GM23338 (cell line): ENCODE results near the gene NSMCE1. TPM values are rescaled to one million over a fixed set of nuclear protein-coding genes. Genes with fewer than 3 reads are reported as not detected.

ENCODE experiments used
- ATAC-seq: fragments of 200-7000 bp; cut with Tn5 transposase; 3 replicates; pipeline ENCODE4 v1.9.1; 2020
- DNase-seq: peaks from one replicate; pipeline ENCODE4 v3.0.0-alpha.2; 2015; ENCODE audit warnings: low spot score
- H2AFZ ChIP-seq: fragments of 200-600 bp; sonication (generic); 2 replicates; pipeline ENCODE4 v1.8.0; 2016; ENCODE audit warnings: antibody characterized with exemption, mild to moderate bottlenecking, moderate library complexity
- H3F3A ChIP-seq: fragments of 200-600 bp; sonication (generic); replicated peaks from 2 replicates; pipeline ENCODE4 v1.8.0; 2017; ENCODE audit warnings: antibody characterized with exemption, mixed run types, low read depth
- H3K27ac ChIP-seq: fragments of 200-600 bp; sonication (generic); 2 replicates; pipeline ENCODE4 v1.6.1; 2016; ENCODE audit warnings: low read depth
- H3K27me3 ChIP-seq: fragments of 200-600 bp; sonication (generic); 2 replicates; pipeline ENCODE4 v1.8.0; 2016; ENCODE audit warnings: mild to moderate bottlenecking, mixed run types, moderate library complexity; ENCODE audit not compliant: insufficient read depth
- H3K36me3 ChIP-seq: fragments of 200-600 bp; sonication (generic); 2 replicates; pipeline ENCODE4 v1.8.0; 2016; ENCODE audit warnings: mild to moderate bottlenecking; ENCODE audit not compliant: insufficient read depth
- H3K4me1 ChIP-seq: fragments of 200-600 bp; sonication (generic); 2 replicates; pipeline ENCODE4 v1.8.0; 2016; ENCODE audit warnings: mild to moderate bottlenecking, moderate library complexity; ENCODE audit not compliant: insufficient read depth
- H3K4me2 ChIP-seq: fragments of 200-600 bp; sonication (generic); 2 replicates; pipeline ENCODE4 v1.7.1; 2017; ENCODE audit warnings: mixed run types
- H3K4me3 ChIP-seq: fragments of 200-600 bp; sonication (generic); 2 replicates; pipeline ENCODE4 v1.6.1; 2016; ENCODE audit warnings: mixed run types
- H3K79me2 ChIP-seq: fragments of 200-600 bp; sonication (generic); replicated peaks from 2 replicates; pipeline ENCODE4 v1.8.0; 2017; ENCODE audit warnings: mild to moderate bottlenecking; ENCODE audit not compliant: insufficient read depth
- H3K9me2 ChIP-seq: fragments of 200-600 bp; sonication (generic); 2 replicates; pipeline ENCODE4 v1.8.0; 2017; ENCODE audit not compliant: insufficient read depth
- H4K20me1 ChIP-seq: fragments of 200-600 bp; sonication (generic); replicated peaks from 2 replicates; pipeline ENCODE4 v1.8.0; 2017; ENCODE audit warnings: mild to moderate bottlenecking; ENCODE audit not compliant: insufficient read depth
- H3K27ac Mint-ChIP-seq: 2 replicates; pipeline ENCODE4 v1.8.0; 2020; ENCODE audit warnings: inconsistent platforms, mild to moderate bottlenecking, moderate library complexity, mixed read lengths
- H3K27me3 Mint-ChIP-seq: 3 replicates; pipeline ENCODE4 v1.8.0; 2022; ENCODE audit warnings: low read depth, mild to moderate bottlenecking, moderate library complexity, mixed read lengths, inconsistent platforms; ENCODE audit not compliant: insufficient read depth, poor library complexity
- H3K36me3 Mint-ChIP-seq: 3 replicates; pipeline ENCODE4 v1.8.0; 2021; ENCODE audit warnings: low read depth, mild to moderate bottlenecking, inconsistent platforms, moderate library complexity, mixed read lengths
- H3K4me1 Mint-ChIP-seq: 3 replicates; pipeline ENCODE4 v1.8.0; 2020; ENCODE audit warnings: mild to moderate bottlenecking, inconsistent platforms, mixed read lengths
- H3K4me3 Mint-ChIP-seq: 3 replicates; pipeline ENCODE4 v1.8.0; 2021; ENCODE audit warnings: moderate library complexity, mild to moderate bottlenecking, inconsistent platforms, mixed read lengths
- H3K9me3 Mint-ChIP-seq: 3 replicates; pipeline ENCODE4 v1.8.0; 2020; ENCODE audit warnings: moderate library complexity, mild to moderate bottlenecking, inconsistent platforms, mixed read lengths
- CREB1 ChIP-seq: fragments of 250-450 bp; sonication (Bioruptor Pico); IDR thresholded peaks from 2 replicates; pipeline ENCODE4 v1.5.0; 2020; ENCODE audit warnings: low read depth, mild to moderate bottlenecking, moderate library complexity
- EZH2 ChIP-seq: fragments of 200-600 bp; sonication (generic); IDR thresholded peaks from one replicate; pipeline ENCODE4 v1.8.0; 2017; ENCODE audit warnings: antibody characterized with exemption, mild to moderate bottlenecking, low read depth; ENCODE audit not compliant: unreplicated experiment
- POLR2AphosphoS5 ChIP-seq: IDR thresholded peaks from 2 replicates; pipeline ENCODE4 v1.6.1; 2016; ENCODE audit warnings: antibody characterized with exemption, low read depth
- REST ChIP-seq: IDR thresholded peaks from one replicate; pipeline ENCODE4 v1.6.1; 2018; ENCODE audit warnings: antibody characterized with exemption; ENCODE audit not compliant: unreplicated experiment
- ZNF462 ChIP-seq: fragments of 250-450 bp; sonication (Bioruptor Pico); IDR thresholded peaks from 2 replicates; pipeline ENCODE4 v1.5.0; 2020; ENCODE audit warnings: mild to moderate bottlenecking, moderate library complexity
- polyA plus RNA-seq: library from polyadenylated mRNA; unstranded; fragments of >200 nt; fragmentation: Nextera tagmentation; extraction: Ambion mirVana; gene quantifications from 2 replicates; pipeline ENCODE4 v1.2.1, GENCODE V29; 2016
- total RNA-seq: library from RNA; depleted of rRNA; stranded (reverse); fragments of >200 nt; shearing (Covaris generic); gene quantifications from 2 replicates; pipeline ENCODE4 v1.2.3, GENCODE V29; 2014
- TF ChIP-seq, protein P1 (sequence below): IDR thresholded peaks from 2 replicates; pipeline ENCODE4 v1.6.1; 2016; ENCODE audit warnings: antibody characterized with exemption
- TF ChIP-seq, protein P2 (sequence below), 2 experiments: fragments of 200-600 bp in 1 of 2; sonication (generic) in 1 of 2; conservative IDR thresholded peaks; 2 replicates each; pipeline versions ENCODE4 v1.5.1 to v1.6.1; 2016 to 2017; ENCODE audit warnings: antibody characterized with exemption in 2 of 2, low read depth in 2 of 2, mild to moderate bottlenecking in 2 of 2, moderate library complexity in 1 of 2

Gene NSMCE1
- total and polyA plus RNA-seq, 2 experiments from 2014 or later = 30.6 to 50.8 TPM

DNA sequence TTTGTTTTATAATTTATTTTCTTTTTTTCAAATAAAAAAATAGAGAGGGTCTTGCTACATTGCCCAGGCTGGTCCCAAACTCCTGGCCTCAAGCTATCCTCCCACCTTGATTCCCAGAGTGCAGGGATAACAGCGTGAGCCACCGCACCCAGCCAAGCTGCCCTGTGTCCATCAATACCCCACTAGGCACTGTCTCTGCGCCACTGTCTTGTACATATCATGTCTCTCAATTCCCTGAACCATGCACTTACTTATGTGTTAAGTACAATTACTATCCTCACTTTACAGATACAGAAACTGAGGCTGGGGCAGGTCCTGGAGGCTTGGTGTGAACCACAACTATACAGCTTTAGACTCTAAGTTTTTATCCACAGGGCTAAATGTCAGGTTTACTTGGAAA lies 11.7 kb downstream of the NSMCE1 start:
- Histone ChIP-seq H3K4me1 (peaks cover 5% of the 10 kb centered on the region; the same call in 1 of the 2 replicates), H3K9me2 (no peaks in the 10 kb centered on the region), H3K4me3 (no peak overlapping the region), H3K4me2 (no peak overlapping the region), H2AFZ (no peak overlapping the region), H3F3A (no peaks in the 10 kb centered on the region), H3K27me3 (no peaks in the 10 kb centered on the region), H3K79me2 (0 out of 2 replicates have a peak, but pooled peaks cover 5% of the 10 kb centered on the region), H3K27ac (no peak overlapping the region), H3K36me3 (no peaks in the 10 kb centered on the region), H4K20me1 (no peaks in the 10 kb centered on the region)
- Mint-ChIP-seq H3K27ac (no peak overlapping the region), H3K4me3 (no peak overlapping the region), H3K27me3 (peaks cover 2% of the 10 kb centered on the region), H3K36me3 (no peaks in the 10 kb centered on the region; the same call in 2 of the 3 replicates), H3K9me3 (no peaks in the 10 kb centered on the region), H3K4me1 (peaks cover 14% of the 10 kb centered on the region; the same call in 2 of the 3 replicates)
- ATAC-seq (no peak), DNase-seq (no peak)
- no peak for TF ChIP-seq POLR2AphosphoS5
- no peak for TF ChIP-seq REST
- TF ChIP-seq, protein P1, sequence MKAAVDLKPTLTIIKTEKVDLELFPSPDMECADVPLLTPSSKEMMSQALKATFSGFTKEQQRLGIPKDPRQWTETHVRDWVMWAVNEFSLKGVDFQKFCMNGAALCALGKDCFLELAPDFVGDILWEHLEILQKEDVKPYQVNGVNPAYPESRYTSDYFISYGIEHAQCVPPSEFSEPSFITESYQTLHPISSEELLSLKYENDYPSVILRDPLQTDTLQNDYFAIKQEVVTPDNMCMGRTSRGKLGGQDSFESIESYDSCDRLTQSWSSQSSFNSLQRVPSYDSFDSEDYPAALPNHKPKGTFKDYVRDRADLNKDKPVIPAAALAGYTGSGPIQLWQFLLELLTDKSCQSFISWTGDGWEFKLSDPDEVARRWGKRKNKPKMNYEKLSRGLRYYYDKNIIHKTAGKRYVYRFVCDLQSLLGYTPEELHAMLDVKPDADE = no peak
- TF ChIP-seq, protein P2, sequence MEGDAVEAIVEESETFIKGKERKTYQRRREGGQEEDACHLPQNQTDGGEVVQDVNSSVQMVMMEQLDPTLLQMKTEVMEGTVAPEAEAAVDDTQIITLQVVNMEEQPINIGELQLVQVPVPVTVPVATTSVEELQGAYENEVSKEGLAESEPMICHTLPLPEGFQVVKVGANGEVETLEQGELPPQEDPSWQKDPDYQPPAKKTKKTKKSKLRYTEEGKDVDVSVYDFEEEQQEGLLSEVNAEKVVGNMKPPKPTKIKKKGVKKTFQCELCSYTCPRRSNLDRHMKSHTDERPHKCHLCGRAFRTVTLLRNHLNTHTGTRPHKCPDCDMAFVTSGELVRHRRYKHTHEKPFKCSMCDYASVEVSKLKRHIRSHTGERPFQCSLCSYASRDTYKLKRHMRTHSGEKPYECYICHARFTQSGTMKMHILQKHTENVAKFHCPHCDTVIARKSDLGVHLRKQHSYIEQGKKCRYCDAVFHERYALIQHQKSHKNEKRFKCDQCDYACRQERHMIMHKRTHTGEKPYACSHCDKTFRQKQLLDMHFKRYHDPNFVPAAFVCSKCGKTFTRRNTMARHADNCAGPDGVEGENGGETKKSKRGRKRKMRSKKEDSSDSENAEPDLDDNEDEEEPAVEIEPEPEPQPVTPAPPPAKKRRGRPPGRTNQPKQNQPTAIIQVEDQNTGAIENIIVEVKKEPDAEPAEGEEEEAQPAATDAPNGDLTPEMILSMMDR (conservative IDR thresholded peaks at IDR 0.05; ENCODE audit: low read depth in 2 of 2) = no peak
- TF ChIP-seq ZNF462 (CRISPR knock-in tag) = no peak
- no peak for TF ChIP-seq CREB1 (CRISPR knock-in tag)
- TF ChIP-seq EZH2 = no peak
